ENCODE results near the gene TNFRSF1B. TPM values are rescaled to one million over a fixed set of nuclear protein-coding genes. Genes with fewer than 3 reads are reported as not detected.

Gene TNFRSF1B
- total and polyA plus RNA-seq, 2 of the 8 experiments (the other 6 are each of a cell fraction or from before 2014, with no cell fraction given): 1.7 to 2.9 TPM

GRCh38 chr1:12123172-12123571 lies 43.6 kb upstream of the TNFRSF1B start:
- FAIRE-seq (no peak), DNase-seq (ENCODE audit: low read depth in 1 of 2, low spot score in 2 of 2) (no peak)
- Histone ChIP-seq H2AK5ac (ENCODE audit: low read depth, low read length) (no peak overlapping the region), H3K4me3 (ENCODE audit: extremely low read depth in 1 of 4, insufficient read depth in 2 of 4, low read depth in 3 of 4, low read length in 4 of 4) (no peak overlapping the region), H3K79me2 (ENCODE audit: control insufficient read depth in 1 of 2, insufficient read depth in 2 of 2, low read length in 2 of 2) (no peaks in the 10 kb centered on the region), H2BK20ac (ENCODE audit: low read length) (no peak overlapping the region), H3K18ac (ENCODE audit: extremely low read depth, low read length) (no peak overlapping the region), H3K79me1 (ENCODE audit: low read depth, low read length) (no peaks in the 10 kb centered on the region), H3K14ac (ENCODE audit: insufficient read length) (no peak overlapping the region), H3K27ac (ENCODE audit: low read depth, low read length) (no peak overlapping the region), H3K36me3 (ENCODE audit: control insufficient read depth in 2 of 4, insufficient read depth in 4 of 4, low read length in 3 of 4) (peaks cover 2 to 7% (median 4%) of the 10 kb centered on the region in 4 experiments; a peak in 5 of 8 replicates), H2BK12ac (ENCODE audit: low read depth, low read length) (no peak overlapping the region), H4K20me1 (replicated peaks in 1 of 2; ENCODE audit: control insufficient read depth in 1 of 2, insufficient read depth in 2 of 2, low read length in 2 of 2) (no peaks in the 10 kb centered on the region), H2BK5ac (ENCODE audit: low read depth, low read length) (no peak overlapping the region), H3K9me3 (ENCODE audit: insufficient read depth in 2 of 2, low read depth in 1 of 2, low read length in 1 of 2) (no peaks in the 10 kb centered on the region), H2BK120ac (replicated peaks; ENCODE audit: low read depth, low read length) (no peak overlapping the region), H4K5ac (ENCODE audit: insufficient read length, low read depth, low read length) (no peak overlapping the region), H3K56ac (replicated peaks; ENCODE audit: insufficient read length, low read depth, low read length) (no peak overlapping the region), H3K4me1 (replicated peaks in 1 of 4; ENCODE audit: control insufficient read depth in 3 of 4, insufficient read depth in 4 of 4, low read length in 3 of 4) (no peaks in the 10 kb centered on the region), H3K23ac (ENCODE audit: insufficient read length) (no peak overlapping the region), H4K91ac (replicated peaks; ENCODE audit: insufficient read length, low read length) (no peak overlapping the region), H3K9ac (replicated peaks in 1 of 4; ENCODE audit: extremely low read depth in 1 of 4, low read depth in 3 of 4, low read length in 3 of 4) (no peak overlapping the region), H2AFZ (ENCODE audit: low read length) (no peak overlapping the region), H3K23me2 (ENCODE audit: low read depth, low read length) (no peaks in the 10 kb centered on the region), H4K8ac (ENCODE audit: extremely low read depth, insufficient read depth, low read length) (no peak overlapping the region), H3K4ac (replicated peaks; ENCODE audit: insufficient read length, low read depth, low read length) (no peak overlapping the region), H3K4me2 (ENCODE audit: insufficient read depth in 1 of 2, low read depth in 2 of 2, low read length in 2 of 2) (no peak overlapping the region), H3K27me3 (replicated peaks in 1 of 4; ENCODE audit: control insufficient read depth in 3 of 4, extremely low read depth in 1 of 4, insufficient read depth in 3 of 4, low read length in 3 of 4) (no peaks in the 10 kb centered on the region), H2BK15ac (ENCODE audit: low read length) (no peak overlapping the region)
- WGBS, 2 experiments (ENCODE audit: extremely low coverage in 1 of 2, insufficient coverage in 1 of 2, insufficient read length in 1 of 2, insufficient replicate concordance in 2 of 2, low coverage in 1 of 2, low lambda C conversion rate in 2 of 2, missing lambda C conversion rate in 1 of 2): 85% methylated on average over 8 of the region's 8 CpGs; no CpG with 5 or more reads in 1 of the 2 experiments
- ChIA-PET POLR2A (ENCODE audit: partially characterized antibody) (interaction anchor here (0.7 to 2.0 kb wide), 4 partner anchors 16 to 77 kb away, joined by 3 to 8 read pairs (median 4); no protein-coding TSS in a partner anchor), CTCF (ENCODE audit: partially characterized antibody) (interaction anchor here (0.8 to 12.6 kb wide), 21 partner anchors 11 to 153 kb away, joined by 3 to 503 read pairs (median 15); partner anchors contain the start of genes TNFRSF1B and VPS13D)
- no peak for TF ChIP-seq SIN3A (conservative IDR thresholded peaks at IDR 0.05 in 1 of 2, IDR thresholded peaks at IDR 0.05 in 1 of 2; ENCODE audit: low read depth in 1 of 2, low read length in 2 of 2)
- no peak for TF ChIP-seq MAFK (IDR thresholded peaks at IDR 0.05; ENCODE audit: low read depth, low read length)
- no peak for TF ChIP-seq BACH1 (IDR thresholded peaks at IDR 0.05; ENCODE audit: low read length)
- no peak for TF ChIP-seq RAD21 (IDR thresholded peaks at IDR 0.05 in 1 of 2, conservative IDR thresholded peaks at IDR 0.05 in 1 of 2; ENCODE audit: low read depth in 2 of 2, low read length in 2 of 2)
- TF ChIP-seq HDAC6 (IDR thresholded peaks at IDR 0.05; ENCODE audit: low read depth, low read length): no peak
- no peak for TF ChIP-seq SP2 (IDR thresholded peaks at IDR 0.05; ENCODE audit: low read length)
- TF ChIP-seq JUN (IDR thresholded peaks at IDR 0.05; ENCODE audit: low read depth, low read length): no peak
- TF ChIP-seq RFX5 (IDR thresholded peaks at IDR 0.05; ENCODE audit: borderline replicate concordance, low read depth, low read length): no peak
- no peak for TF ChIP-seq KDM5A (IDR thresholded peaks at IDR 0.05; ENCODE audit: low read length)
- TF ChIP-seq JUND (IDR thresholded peaks at IDR 0.05; ENCODE audit: low read length): no peak
- no peak for TF ChIP-seq FOSL1 (IDR thresholded peaks at IDR 0.05; ENCODE audit: insufficient read depth, low read depth, low read length)
- TF ChIP-seq POLR2A (IDR thresholded peaks at IDR 0.05; ENCODE audit: control extremely low read depth in 1 of 2, low read depth in 2 of 2, low read length in 2 of 2): no peak
- TF ChIP-seq ATF3 (IDR thresholded peaks at IDR 0.05; ENCODE audit: insufficient read depth, low read depth, low read length): no peak
- TF ChIP-seq SP4 (IDR thresholded peaks at IDR 0.05; ENCODE audit: low read length): no peak

Measured in H1 (cell line).